ENCODE results near the gene APOB. TPM values are rescaled to one million over a fixed set of nuclear protein-coding genes. Genes with fewer than 3 reads are reported as not detected.

Gene APOB
- total and polyA plus RNA-seq, 2 of the 13 experiments (the other 11 are each of a cell fraction or from before 2014, with no cell fraction given), result 1,569 to 2,515 TPM

DNA sequence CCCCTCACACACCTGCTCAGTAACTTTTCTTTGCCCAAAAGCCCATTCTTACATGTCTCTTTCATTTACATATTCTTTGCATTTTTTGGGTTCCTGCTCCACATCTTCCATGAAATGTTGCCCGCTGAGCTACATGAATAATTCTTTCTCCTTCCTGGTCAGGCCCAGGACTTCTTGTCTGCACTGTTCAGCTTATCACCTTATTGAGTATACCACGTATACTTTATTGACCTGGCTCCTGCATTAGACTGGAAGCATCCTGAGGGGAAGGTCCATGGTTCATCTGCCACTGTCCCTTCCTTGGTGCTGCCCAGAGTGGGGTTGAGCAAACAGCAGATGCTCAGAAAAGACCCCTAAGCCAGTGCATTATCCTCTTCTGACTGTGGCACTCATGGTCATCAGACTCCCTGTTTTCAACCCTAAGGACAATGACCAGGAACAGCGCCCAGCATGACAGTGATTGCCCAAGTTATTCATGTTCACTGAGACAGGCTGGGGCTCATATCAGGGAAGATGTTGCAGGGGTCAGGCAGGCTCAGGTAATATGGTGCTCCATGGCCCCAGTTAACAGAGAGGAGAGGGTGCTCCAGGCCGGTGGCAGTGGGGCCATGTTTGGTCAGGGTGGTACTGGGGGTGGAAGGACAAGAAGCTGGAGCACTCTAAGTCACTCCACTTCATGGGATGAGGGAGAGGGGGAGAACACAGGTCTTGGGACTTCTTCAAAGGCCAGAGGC, 7.7 kb downstream of the APOB start (continued):
- TF ChIP-seq, protein P1, sequence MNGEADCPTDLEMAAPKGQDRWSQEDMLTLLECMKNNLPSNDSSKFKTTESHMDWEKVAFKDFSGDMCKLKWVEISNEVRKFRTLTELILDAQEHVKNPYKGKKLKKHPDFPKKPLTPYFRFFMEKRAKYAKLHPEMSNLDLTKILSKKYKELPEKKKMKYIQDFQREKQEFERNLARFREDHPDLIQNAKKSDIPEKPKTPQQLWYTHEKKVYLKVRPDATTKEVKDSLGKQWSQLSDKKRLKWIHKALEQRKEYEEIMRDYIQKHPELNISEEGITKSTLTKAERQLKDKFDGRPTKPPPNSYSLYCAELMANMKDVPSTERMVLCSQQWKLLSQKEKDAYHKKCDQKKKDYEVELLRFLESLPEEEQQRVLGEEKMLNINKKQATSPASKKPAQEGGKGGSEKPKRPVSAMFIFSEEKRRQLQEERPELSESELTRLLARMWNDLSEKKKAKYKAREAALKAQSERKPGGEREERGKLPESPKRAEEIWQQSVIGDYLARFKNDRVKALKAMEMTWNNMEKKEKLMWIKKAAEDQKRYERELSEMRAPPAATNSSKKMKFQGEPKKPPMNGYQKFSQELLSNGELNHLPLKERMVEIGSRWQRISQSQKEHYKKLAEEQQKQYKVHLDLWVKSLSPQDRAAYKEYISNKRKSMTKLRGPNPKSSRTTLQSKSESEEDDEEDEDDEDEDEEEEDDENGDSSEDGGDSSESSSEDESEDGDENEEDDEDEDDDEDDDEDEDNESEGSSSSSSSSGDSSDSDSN (CRISPR knock-in tag; IDR thresholded peaks at IDR 0.05), result no peak
- no peak for TF ChIP-seq MYNN (CRISPR knock-in tag; IDR thresholded peaks at IDR 0.05; ENCODE audit: low read depth)
- no peak for TF ChIP-seq SOX6 (IDR thresholded peaks at IDR 0.05)
- peak; percentile 28; the same call in 1 of the 2 replicates for TF ChIP-seq SOX6 (CRISPR knock-in tag; IDR thresholded peaks at IDR 0.05)
- no peak for TF ChIP-seq ZNF605 (CRISPR knock-in tag; IDR thresholded peaks at IDR 0.05)
- no peak for TF ChIP-seq SMAD1 (CRISPR knock-in tag; IDR thresholded peaks at IDR 0.05; ENCODE audit: borderline replicate concordance, low read depth)
- 0 out of 2 replicates have a peak, but pooled peaks have one; percentile 53 for TF ChIP-seq ZNF567 (CRISPR knock-in tag; IDR thresholded peaks at IDR 0.05; ENCODE audit: borderline replicate concordance)
- TF ChIP-seq RAD51 (IDR thresholded peaks at IDR 0.05; ENCODE audit: borderline replicate concordance), result no peak
- TF ChIP-seq ZNF839 (CRISPR knock-in tag; IDR thresholded peaks at IDR 0.05; ENCODE audit: borderline replicate concordance), result no peak; the same call in 1 of the 2 replicates
- TF ChIP-seq ZNF607 (CRISPR knock-in tag; IDR thresholded peaks at IDR 0.05; ENCODE audit: borderline replicate concordance), result peak; percentile 54; the same call in 1 of the 2 replicates
- TF ChIP-seq DMAP1 (CRISPR knock-in tag; IDR thresholded peaks at IDR 0.05), result no peak
- TF ChIP-seq ZNF484 (CRISPR knock-in tag; IDR thresholded peaks at IDR 0.05; ENCODE audit: borderline replicate concordance, low read depth), result no peak
- no peak for TF ChIP-seq CHCHD3 (CRISPR knock-in tag; IDR thresholded peaks at IDR 0.05)
- TF ChIP-seq ZNF556 (CRISPR knock-in tag; IDR thresholded peaks at IDR 0.05; ENCODE audit: borderline replicate concordance), result no peak; the same call in 1 of the 2 replicates
- 0 out of 2 replicates have a peak, but pooled peaks have one; percentile 26 for TF ChIP-seq ETV5 (CRISPR knock-in tag; IDR thresholded peaks at IDR 0.05; ENCODE audit: borderline replicate concordance)
- TF ChIP-seq, protein P2, sequence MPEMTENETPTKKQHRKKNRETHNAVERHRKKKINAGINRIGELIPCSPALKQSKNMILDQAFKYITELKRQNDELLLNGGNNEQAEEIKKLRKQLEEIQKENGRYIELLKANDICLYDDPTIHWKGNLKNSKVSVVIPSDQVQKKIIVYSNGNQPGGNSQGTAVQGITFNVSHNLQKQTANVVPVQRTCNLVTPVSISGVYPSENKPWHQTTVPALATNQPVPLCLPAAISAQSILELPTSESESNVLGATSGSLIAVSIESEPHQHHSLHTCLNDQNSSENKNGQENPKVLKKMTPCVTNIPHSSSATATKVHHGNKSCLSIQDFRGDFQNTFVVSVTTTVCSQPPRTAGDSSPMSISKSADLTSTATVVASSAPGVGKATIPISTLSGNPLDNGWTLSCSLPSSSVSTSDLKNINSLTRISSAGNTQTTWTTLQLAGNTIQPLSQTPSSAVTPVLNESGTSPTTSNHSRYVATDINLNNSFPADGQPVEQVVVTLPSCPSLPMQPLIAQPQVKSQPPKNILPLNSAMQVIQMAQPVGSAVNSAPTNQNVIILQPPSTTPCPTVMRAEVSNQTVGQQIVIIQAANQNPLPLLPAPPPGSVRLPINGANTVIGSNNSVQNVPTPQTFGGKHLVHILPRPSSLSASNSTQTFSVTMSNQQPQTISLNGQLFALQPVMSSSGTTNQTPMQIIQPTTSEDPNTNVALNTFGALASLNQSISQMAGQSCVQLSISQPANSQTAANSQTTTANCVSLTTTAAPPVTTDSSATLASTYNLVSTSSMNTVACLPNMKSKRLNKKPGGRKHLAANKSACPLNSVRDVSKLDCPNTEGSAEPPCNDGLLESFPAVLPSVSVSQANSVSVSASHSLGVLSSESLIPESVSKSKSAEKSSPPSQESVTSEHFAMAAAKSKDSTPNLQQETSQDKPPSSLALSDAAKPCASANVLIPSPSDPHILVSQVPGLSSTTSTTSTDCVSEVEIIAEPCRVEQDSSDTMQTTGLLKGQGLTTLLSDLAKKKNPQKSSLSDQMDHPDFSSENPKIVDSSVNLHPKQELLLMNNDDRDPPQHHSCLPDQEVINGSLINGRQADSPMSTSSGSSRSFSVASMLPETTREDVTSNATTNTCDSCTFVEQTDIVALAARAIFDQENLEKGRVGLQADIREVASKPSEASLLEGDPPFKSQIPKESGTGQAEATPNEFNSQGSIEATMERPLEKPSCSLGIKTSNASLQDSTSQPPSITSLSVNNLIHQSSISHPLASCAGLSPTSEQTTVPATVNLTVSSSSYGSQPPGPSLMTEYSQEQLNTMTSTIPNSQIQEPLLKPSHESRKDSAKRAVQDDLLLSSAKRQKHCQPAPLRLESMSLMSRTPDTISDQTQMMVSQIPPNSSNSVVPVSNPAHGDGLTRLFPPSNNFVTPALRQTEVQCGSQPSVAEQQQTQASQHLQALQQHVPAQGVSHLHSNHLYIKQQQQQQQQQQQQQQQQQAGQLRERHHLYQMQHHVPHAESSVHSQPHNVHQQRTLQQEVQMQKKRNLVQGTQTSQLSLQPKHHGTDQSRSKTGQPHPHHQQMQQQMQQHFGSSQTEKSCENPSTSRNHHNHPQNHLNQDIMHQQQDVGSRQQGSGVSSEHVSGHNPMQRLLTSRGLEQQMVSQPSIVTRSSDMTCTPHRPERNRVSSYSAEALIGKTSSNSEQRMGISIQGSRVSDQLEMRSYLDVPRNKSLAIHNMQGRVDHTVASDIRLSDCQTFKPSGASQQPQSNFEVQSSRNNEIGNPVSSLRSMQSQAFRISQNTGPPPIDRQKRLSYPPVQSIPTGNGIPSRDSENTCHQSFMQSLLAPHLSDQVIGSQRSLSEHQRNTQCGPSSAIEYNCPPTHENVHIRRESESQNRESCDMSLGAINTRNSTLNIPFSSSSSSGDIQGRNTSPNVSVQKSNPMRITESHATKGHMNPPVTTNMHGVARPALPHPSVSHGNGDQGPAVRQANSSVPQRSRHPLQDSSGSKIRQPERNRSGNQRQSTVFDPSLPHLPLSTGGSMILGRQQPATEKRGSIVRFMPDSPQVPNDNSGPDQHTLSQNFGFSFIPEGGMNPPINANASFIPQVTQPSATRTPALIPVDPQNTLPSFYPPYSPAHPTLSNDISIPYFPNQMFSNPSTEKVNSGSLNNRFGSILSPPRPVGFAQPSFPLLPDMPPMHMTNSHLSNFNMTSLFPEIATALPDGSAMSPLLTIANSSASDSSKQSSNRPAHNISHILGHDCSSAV (CRISPR knock-in tag; IDR thresholded peaks at IDR 0.05; ENCODE audit: borderline replicate concordance), result no peak

All from HepG2 (cell line).